ENCODE data around the gene MEGF8. TPM values are rescaled to one million over a fixed set of nuclear protein-coding genes. Genes with fewer than 3 reads are reported as not detected.

MEGF8 gene
- total RNA-seq, 1 donor from 2014 or later = 75.7 TPM

- Mint-ChIP-seq H3K9me3 (ENCODE audit: unreplicated experiment) (no peaks in the 10 kb centered on the region), H3K36me3 (ENCODE audit: unreplicated experiment) (peaks cover 23% of the 10 kb centered on the region), H3K27ac (ENCODE audit: unreplicated experiment) (no peak overlapping the region), H3K4me3 (ENCODE audit: unreplicated experiment) (no peak overlapping the region), H3K4me1 (ENCODE audit: unreplicated experiment) (no peaks in the 10 kb centered on the region), H3K27me3 (ENCODE audit: unreplicated experiment) (no peaks in the 10 kb centered on the region)
- no peak for DNase-seq (ENCODE audit: extremely low spot score, unreplicated experiment)
- TF ChIP-seq CTCF (IDR thresholded peaks at IDR 0.05) = no peak
Measured at GRCh38 chr19:42343344-42344110, 18.1 kb downstream of the MEGF8 start.

GRCh38 chr19:42344336-42344893, 19.0 kb downstream of the MEGF8 start:
- no peaks in the 10 kb centered on the region for H3K27me3 Mint-ChIP-seq (ENCODE audit: unreplicated experiment)
- no peaks in the 10 kb centered on the region for H3K9me3 Mint-ChIP-seq (ENCODE audit: unreplicated experiment)
- no peak for DNase-seq (ENCODE audit: extremely low spot score, unreplicated experiment)
- peaks cover 25% of the 10 kb centered on the region for H3K36me3 Mint-ChIP-seq (ENCODE audit: unreplicated experiment)
- H3K27ac Mint-ChIP-seq (ENCODE audit: unreplicated experiment) = no peak overlapping the region
- no peaks in the 10 kb centered on the region for H3K4me1 Mint-ChIP-seq (ENCODE audit: unreplicated experiment)
- no peak for TF ChIP-seq CTCF (IDR thresholded peaks at IDR 0.05)
- H3K4me3 Mint-ChIP-seq (ENCODE audit: unreplicated experiment) = no peak overlapping the region

- DNase-seq (ENCODE audit: extremely low spot score, unreplicated experiment) = no peak
- Mint-ChIP-seq H3K27ac (ENCODE audit: unreplicated experiment) (no peak overlapping the region), H3K27me3 (ENCODE audit: unreplicated experiment) (no peaks in the 10 kb centered on the region), H3K9me3 (ENCODE audit: unreplicated experiment) (no peaks in the 10 kb centered on the region), H3K4me3 (ENCODE audit: unreplicated experiment) (no peak overlapping the region), H3K36me3 (ENCODE audit: unreplicated experiment) (peaks cover 30% of the 10 kb centered on the region), H3K4me1 (ENCODE audit: unreplicated experiment) (no peaks in the 10 kb centered on the region)
- no peak for TF ChIP-seq CTCF (IDR thresholded peaks at IDR 0.05)
Measured at GRCh38 chr19:42345191-42345812, 19.9 kb downstream of the MEGF8 start.

- no peak for TF ChIP-seq CTCF (IDR thresholded peaks at IDR 0.05)
- Mint-ChIP-seq H3K27ac (ENCODE audit: unreplicated experiment) (no peak overlapping the region), H3K36me3 (ENCODE audit: unreplicated experiment) (peaks cover 35% of the 10 kb centered on the region), H3K4me1 (ENCODE audit: unreplicated experiment) (no peaks in the 10 kb centered on the region), H3K4me3 (ENCODE audit: unreplicated experiment) (no peak overlapping the region), H3K27me3 (ENCODE audit: unreplicated experiment) (no peaks in the 10 kb centered on the region), H3K9me3 (ENCODE audit: unreplicated experiment) (no peaks in the 10 kb centered on the region)
- DNase-seq (ENCODE audit: extremely low spot score, unreplicated experiment) = no peak
Measured at GRCh38 chr19:42348211-42348610, 22.8 kb downstream of the MEGF8 start.
